ENCODE data around the gene PRKCA. TPM values are rescaled to one million over a fixed set of nuclear protein-coding genes. Genes with fewer than 3 reads are reported as not detected.

PRKCA gene
- total and polyA plus RNA-seq, 2 of the 13 experiments (the other 11 are each of a cell fraction or from before 2014, with no cell fraction given): 18.5 to 21.5 TPM

- TF ChIP-seq HMG20B (CRISPR knock-in tag; conservative IDR thresholded peaks at IDR 0.05) (no peak), CSRNP1 (CRISPR knock-in tag; IDR thresholded peaks at IDR 0.05) (no peak), ZNF704 (CRISPR knock-in tag; IDR thresholded peaks at IDR 0.05; ENCODE audit: borderline replicate concordance) (no peak), ZNF780A (CRISPR knock-in tag; IDR thresholded peaks at IDR 0.05) (no peak), TSC22D2 (CRISPR knock-in tag; IDR thresholded peaks at IDR 0.05; ENCODE audit: borderline replicate concordance) (no peak), U2AF1 (optimal IDR thresholded peaks at IDR 0.05; ENCODE audit: low read depth, low read length) (no peak), NR3C1 (CRISPR knock-in tag; IDR thresholded peaks at IDR 0.05) (no peak), MYC (CRISPR knock-in tag; IDR thresholded peaks at IDR 0.05; ENCODE audit: borderline replicate concordance) (no peak), ZNF543 (CRISPR knock-in tag; IDR thresholded peaks at IDR 0.05) (no peak), ZNF713 (CRISPR knock-in tag; IDR thresholded peaks at IDR 0.05) (no peak), ZNF44 (CRISPR knock-in tag; IDR thresholded peaks at IDR 0.05) (no peak), ZNF768 (CRISPR knock-in tag; IDR thresholded peaks at IDR 0.05) (no peak), ZNF644 (CRISPR knock-in tag; IDR thresholded peaks at IDR 0.05; ENCODE audit: low read depth) (peak; percentile 98), ZNF792 (CRISPR knock-in tag; IDR thresholded peaks at IDR 0.05) (no peak), ZNF501 (CRISPR knock-in tag; IDR thresholded peaks at IDR 0.05) (no peak), ZNF430 (CRISPR knock-in tag; IDR thresholded peaks at IDR 0.05) (no peak), KAT2B (IDR thresholded peaks at IDR 0.05; ENCODE audit: borderline replicate concordance, low read depth, low read length) (no peak), CHD4 (IDR thresholded peaks at IDR 0.05; ENCODE audit: borderline replicate concordance, low read length) (no peak), THAP9 (CRISPR knock-in tag; IDR thresholded peaks at IDR 0.05; ENCODE audit: borderline replicate concordance) (no peak), NCOA2 (CRISPR knock-in tag; IDR thresholded peaks at IDR 0.05) (peak; percentile 55; the same call in 1 of the 2 replicates), DNMT1 (CRISPR knock-in tag; IDR thresholded peaks at IDR 0.05) (no peak), SCMH1 (CRISPR knock-in tag; IDR thresholded peaks at IDR 0.05; ENCODE audit: borderline replicate concordance) (no peak), SAP130 (CRISPR knock-in tag; IDR thresholded peaks at IDR 0.05; ENCODE audit: low read depth) (peak; percentile 28; the same call in 1 of the 2 replicates), KLF12 (CRISPR knock-in tag; IDR thresholded peaks at IDR 0.05; ENCODE audit: borderline replicate concordance) (no peak), DMAP1 (CRISPR knock-in tag; IDR thresholded peaks at IDR 0.05) (no peak), NFYB (CRISPR knock-in tag; IDR thresholded peaks at IDR 0.05) (no peak)
Observed at GRCh38 chr17:66343531-66344078, 41.2 kb downstream of the PRKCA start (continued).

All from HepG2 (cell line).